Amniotic epithelial cell (primary cell): ENCODE results near the gene EP400.

Experiments
- DNase-seq: peaks from one replicate; pipeline ENCODE4 v3.0.0-alpha.2; 2010; ENCODE audit warnings: low read depth

The EP400 gene, protein sequence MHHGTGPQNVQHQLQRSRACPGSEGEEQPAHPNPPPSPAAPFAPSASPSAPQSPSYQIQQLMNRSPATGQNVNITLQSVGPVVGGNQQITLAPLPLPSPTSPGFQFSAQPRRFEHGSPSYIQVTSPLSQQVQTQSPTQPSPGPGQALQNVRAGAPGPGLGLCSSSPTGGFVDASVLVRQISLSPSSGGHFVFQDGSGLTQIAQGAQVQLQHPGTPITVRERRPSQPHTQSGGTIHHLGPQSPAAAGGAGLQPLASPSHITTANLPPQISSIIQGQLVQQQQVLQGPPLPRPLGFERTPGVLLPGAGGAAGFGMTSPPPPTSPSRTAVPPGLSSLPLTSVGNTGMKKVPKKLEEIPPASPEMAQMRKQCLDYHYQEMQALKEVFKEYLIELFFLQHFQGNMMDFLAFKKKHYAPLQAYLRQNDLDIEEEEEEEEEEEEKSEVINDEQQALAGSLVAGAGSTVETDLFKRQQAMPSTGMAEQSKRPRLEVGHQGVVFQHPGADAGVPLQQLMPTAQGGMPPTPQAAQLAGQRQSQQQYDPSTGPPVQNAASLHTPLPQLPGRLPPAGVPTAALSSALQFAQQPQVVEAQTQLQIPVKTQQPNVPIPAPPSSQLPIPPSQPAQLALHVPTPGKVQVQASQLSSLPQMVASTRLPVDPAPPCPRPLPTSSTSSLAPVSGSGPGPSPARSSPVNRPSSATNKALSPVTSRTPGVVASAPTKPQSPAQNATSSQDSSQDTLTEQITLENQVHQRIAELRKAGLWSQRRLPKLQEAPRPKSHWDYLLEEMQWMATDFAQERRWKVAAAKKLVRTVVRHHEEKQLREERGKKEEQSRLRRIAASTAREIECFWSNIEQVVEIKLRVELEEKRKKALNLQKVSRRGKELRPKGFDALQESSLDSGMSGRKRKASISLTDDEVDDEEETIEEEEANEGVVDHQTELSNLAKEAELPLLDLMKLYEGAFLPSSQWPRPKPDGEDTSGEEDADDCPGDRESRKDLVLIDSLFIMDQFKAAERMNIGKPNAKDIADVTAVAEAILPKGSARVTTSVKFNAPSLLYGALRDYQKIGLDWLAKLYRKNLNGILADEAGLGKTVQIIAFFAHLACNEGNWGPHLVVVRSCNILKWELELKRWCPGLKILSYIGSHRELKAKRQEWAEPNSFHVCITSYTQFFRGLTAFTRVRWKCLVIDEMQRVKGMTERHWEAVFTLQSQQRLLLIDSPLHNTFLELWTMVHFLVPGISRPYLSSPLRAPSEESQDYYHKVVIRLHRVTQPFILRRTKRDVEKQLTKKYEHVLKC (N-terminal part only)

GRCh38 chr12:131949431-131950181, at the start of gene EP400:
TSS of gene EP400 (plus strand) at chr12:131949942. CDS start at chr12:131960620, 10,678 bp downstream.
- peak; percentile 87 for DNase-seq

GRCh38 chr12:131900397-131900796, 49.3 kb upstream of the EP400 start:
- no peak for DNase-seq

GRCh38 chr12:131901431-131902331, 48.1 kb upstream of the EP400 start:
- DNase-seq, result no peak

DNA sequence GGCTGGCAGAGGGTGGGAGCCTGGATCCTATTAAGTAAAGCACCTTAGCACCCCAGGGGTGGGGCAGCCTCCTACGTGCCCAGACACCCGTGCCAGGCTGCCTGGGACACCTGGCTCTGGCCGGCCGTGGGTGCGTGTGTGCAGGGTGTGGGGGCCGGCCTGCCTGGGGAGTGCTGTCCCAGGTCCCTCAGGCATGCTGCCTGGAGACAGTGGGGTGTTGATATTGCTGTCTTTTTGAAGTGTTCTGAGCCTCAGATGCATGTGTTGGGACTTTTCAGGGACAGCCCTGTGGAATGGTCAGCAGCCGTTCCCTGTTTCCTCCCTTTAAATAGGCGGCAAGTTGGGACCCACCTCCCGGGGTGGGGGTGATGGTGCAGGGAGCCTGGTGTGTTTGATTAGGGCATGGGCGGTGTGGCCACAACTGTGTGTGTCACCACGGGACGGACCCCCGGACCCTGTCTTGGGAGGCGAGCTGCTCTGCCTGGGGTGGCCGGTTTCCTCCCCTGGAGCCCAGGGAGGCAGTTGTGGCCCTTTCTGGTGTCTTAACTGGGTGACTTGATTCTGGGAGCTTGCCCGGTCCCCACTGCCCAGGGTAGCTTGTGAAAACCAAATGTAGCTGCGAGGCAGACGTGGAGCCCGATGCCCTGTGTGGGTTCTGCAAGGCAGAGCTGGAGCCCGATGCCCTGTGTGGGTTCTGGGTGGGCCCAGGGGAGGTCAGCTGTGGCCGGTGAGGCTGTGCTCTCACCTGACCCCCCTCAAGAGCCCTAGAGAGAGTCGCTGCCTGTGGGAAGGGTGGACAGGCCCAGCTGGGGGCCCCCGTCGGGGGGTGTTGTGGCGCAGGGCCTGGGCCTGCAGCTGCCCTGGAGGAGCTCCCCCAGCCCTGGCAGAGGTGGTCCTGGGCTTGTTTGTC, 47.2 kb upstream of the EP400 start:
- DNase-seq, result no peak

DNA sequence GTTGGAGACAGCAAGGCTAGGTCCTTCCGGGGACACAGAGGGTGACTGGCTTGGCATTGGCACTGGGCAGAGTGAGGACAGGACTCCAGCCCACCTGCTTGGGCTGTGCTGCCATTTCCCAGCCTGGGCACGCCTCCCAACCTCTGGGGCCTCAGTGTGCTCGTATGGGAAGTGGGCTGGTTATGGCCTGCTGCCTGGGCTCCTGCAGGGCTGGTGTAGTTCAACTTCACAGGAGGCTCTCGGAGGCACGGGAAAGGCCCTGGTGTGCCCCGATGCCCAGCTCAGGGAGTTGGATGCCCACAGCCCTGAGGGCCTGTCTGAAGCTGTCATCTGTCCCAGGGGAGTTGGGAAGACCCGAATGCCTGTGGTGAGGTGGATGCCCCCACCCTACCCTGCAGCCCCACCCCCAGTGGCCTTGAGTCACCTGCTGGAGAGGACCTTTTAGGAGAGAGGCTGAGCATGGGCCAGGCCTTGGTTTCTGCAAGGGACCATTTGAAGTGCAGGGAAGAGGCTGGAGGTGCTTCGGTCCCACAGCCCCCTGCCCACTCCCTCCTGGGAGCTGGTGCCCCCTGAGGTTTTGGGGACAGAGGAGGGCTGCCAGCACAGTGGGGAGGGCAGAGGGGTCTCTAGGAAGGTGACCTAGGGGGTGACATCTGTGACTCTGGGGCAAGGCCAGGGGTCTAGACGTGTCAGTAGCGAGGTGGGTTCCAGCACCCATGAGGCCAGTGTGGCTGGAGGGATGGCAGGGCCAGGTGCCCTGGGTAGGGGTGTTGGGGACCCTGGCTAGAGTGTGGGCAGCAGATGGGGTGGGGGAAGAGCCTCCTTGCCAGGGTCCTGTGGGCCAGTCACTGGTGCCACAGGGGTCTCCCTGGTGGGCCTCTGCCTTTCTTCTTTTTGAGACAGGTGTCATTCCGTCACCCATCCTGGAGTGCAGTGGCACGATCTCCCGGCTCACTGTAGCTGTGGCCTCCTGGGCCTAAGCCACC, 46.2 kb upstream of the EP400 start:
- no peak for DNase-seq

GRCh38 chr12:131904346-131904745, 45.4 kb upstream of the EP400 start:
- DNase-seq, result no peak

- DNase-seq, result no peak
These were observed 44.6 kb upstream of the EP400 start for GRCh38 chr12:131905081-131905629.

GRCh38 chr12:131905630-131906091, 44.1 kb upstream of the EP400 start:
- no peak for DNase-seq

DNA sequence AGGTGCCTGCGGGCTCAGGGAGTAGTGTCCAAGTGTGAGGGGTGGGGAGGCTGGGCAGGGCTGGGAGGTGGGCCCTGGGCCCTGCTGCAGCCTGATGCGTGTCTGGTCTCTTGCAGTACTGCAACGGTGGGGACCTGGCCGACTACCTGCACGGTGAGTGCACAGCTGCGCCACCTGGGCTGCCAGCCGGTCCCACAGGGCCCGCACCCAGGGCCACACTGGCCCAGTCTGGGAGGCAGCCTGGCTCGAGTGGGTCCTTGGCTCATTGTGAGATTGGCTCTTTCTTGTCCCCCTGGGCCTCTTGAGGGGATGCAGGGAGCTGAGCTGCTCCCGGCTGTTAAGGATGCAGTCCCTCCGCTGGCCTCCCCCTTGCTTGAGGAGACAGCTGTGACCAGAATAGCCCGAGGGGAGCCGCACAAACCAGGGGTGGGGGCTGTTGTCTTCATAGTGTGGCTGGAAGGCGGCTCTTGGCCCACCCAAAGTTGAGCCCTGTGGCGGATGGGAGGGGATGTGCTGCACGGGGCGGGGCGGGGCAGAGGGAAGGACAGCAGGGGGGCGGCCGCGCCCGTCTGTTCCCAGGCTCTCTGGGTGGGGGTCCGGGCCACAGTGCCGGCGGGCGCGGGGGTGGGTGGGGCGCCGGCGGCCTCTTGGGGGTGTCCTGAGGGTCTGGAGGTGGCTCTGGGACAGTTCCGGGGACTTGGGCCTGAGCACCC, 42.2 kb upstream of the EP400 start:
- DNase-seq, result no peak

DNA sequence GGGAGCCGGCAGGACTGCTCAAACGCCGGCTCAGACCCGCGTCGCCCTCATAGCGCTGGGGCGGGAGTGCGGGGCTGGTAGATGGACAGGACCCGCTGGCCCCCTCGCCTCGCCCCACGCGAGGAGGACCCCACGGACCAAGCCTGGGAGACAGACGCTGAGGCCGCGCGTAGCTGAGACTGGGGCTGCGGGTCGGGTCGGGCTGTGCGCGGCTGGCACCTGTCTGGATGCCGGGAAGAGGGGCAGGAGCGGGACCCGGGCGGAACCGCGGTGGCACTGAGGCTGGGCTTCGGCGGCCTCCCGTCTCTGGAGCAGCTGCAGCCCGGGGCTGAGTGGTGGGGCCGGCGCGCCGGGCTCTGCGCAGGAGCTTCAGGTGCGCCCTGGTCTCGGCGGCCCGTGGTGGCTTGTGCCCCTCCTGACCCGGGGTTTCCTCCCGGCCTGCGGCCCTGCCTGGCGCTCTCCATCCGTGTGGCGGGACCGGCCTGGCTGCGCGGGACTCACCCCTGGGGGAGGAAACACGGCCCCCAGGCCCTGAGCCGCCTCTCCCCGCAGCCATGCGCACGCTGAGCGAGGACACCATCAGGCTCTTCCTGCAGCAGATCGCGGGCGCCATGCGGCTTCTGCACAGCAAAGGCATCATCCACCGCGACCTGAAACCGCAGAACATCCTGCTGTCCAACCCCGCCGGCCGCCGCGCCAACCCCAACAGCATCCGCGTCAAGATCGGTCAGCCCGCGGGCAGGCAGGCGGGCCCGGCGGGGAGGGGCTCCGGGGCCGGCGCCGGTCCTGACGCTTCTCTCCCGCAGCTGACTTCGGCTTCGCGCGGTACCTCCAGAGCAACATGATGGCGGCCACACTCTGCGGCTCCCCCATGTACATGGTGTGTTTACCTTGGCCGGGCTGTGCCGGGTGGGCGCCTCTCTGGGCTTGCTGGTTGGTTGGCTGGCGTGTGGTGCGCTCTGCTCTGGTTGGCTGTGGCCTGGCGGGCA, 41.4 kb upstream of the EP400 start:
- no peak for DNase-seq

GRCh38 chr12:131909081-131909751, 40.5 kb upstream of the EP400 start:
- no peak for DNase-seq

DNA sequence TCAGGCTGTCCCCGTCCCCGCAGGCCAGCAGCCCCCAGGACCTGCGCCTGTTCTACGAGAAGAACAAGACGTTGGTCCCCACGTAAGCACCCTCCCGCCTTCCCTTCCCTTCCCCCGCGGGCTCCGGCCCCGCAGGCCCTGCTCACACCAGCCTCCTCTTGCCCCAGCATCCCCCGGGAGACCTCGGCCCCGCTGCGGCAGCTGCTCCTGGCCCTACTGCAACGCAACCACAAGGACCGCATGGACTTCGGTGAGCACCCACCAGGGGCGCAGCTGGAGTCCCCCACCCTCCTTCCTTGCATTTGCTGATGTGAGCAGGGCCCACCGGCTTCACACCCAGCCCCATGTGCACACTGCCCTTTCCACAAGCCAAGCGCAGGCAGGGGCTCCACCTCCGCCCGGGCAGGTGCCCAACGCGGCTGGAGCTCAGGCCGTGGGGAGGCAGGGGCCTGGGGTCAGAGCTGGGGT, 40.0 kb upstream of the EP400 start:
- DNase-seq, result no peak

DNA sequence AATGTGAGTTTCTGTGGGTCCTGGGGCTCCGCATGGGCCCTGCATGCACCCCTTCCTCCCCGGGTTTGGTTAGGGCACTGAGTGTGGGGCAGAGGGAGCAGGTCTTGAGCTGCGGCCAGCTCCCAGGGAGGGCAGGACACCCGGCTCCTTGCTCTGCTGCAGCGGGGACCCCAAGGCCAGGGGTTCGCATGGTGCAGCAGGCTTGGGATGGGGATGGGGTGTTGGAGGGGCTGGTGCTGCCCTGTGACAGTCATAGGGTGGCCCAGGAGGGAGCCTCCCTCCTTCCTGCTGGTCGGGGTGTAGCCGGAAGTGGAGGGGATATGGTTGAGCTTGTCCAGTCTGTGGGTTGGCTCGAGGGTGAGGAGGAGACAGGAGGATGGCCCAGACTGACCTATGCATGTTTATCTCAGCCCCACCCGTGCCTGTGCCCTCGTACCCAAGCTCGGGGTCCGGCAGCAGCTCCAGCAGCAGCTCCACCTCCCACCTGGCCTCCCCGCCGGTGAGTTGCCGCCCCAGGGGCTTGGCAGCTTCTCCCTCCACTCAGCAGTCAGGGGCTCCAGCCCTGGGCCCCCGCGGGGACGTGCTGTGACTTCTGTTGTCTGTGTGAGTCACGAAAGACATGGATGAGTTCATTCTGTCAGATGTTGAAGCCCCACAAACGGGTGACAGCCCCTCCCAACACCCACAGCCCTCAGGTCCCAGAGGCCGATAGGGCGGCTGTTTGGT, 39.3 kb upstream of the EP400 start:
- no peak for DNase-seq

DNA sequence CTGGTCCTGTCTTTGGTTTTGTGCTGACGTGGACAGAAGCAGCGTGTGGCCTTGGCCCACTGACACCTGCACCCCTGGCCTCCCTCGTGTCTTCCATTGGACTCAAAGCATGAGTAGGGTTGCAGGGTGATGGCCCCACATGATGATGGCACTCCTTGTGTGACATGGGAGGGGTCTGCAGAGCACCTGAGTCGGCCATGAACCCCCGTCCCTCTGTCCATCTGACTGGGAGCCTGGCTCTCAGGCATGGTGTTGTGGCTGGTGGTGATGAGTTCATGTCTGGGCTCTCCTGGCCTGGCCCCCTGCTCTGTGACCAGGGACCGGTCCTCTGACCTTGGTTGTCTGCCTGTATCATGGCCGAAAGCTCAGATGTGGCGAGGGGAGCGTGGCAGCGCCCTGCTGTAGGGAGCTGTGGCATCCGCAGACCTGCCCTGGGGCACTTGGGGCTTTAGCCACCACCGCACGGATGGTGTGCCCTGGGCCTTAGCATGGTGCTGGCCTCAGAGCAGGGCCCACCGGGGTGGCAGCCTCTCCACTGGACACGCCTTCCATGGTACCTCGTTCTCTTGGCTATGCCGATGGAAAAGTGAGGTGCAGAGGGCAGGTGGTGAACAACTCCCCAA, 38.6 kb upstream of the EP400 start:
- no peak for DNase-seq
